ENCODE measurements around the gene CASP7.

GRCh38 chr10:113646336-113647201 lies 33.1 kb upstream of the CASP7 start:
- TF ChIP-seq CTCF (conservative IDR thresholded peaks at IDR 0.05; ENCODE audit: low read length) (no peak), EZH2phosphoT487 (IDR thresholded peaks at IDR 0.05; ENCODE audit: borderline replicate concordance, low read depth, low read length) (no peak)
